Hepatocyte (in vitro differentiated cells): ENCODE data around the gene SETBP1.

Experiments
- CTCF ChIP-seq: fragments of 200-600 bp; sonication (generic); IDR thresholded peaks from 2 replicates; pipeline ENCODE4 v1.5.1; 2016; ENCODE audit warnings: antibody characterized with exemption, mild to moderate bottlenecking; ENCODE audit not compliant: poor library complexity
- EZH2 ChIP-seq: fragments of 200-600 bp; sonication (generic); IDR thresholded peaks from 2 replicates; pipeline ENCODE4 v1.6.1; 2016; ENCODE audit warnings: antibody characterized with exemption, mild to moderate bottlenecking, borderline replicate concordance
- EZH2phosphoT487 ChIP-seq: fragments of 200-600 bp; sonication (generic); IDR thresholded peaks from one replicate; pipeline ENCODE4 v1.6.1; 2018; ENCODE audit warnings: antibody characterized with exemption, mild to moderate bottlenecking, low read depth, moderate library complexity; ENCODE audit not compliant: unreplicated experiment, severe bottlenecking

GRCh38 chr18:44815108-44815507 lies 134.4 kb downstream of the SETBP1 start:
- no peak for TF ChIP-seq CTCF
- TF ChIP-seq EZH2 = no peak
- TF ChIP-seq EZH2phosphoT487 = no peak
